Keratinocyte (primary cell): ENCODE results near the gene ARVCF. TPM values are rescaled to one million over a fixed set of nuclear protein-coding genes. Genes with fewer than 3 reads are reported as not detected.

Experiments
- DNase-seq: peaks from one replicate; pipeline ENCODE4 v3.0.0-alpha.2; 2011; ENCODE audit warnings: low read depth, missing footprints, low spot score
- FAIRE-seq: peaks from 2 replicates; lab custom pipeline; 2011; peaks lifted over from hg19 to GRCh38; lab: Jason Lieb, UNC
- H2AFZ ChIP-seq: 2 replicates; pipeline ENCODE4 v1.6.0; 2012; ENCODE audit warnings: low read length, control low read depth, inconsistent platforms; ENCODE audit not compliant: control insufficient read depth
- H3K27ac ChIP-seq: 2 replicates; pipeline ENCODE4 v1.5.1; 2011; ENCODE audit warnings: low read length; ENCODE audit not compliant: control insufficient read depth, insufficient read depth
- H3K27me3 ChIP-seq: 3 replicates; pipeline ENCODE4 v1.6.0; 2011; ENCODE audit warnings: low read length; ENCODE audit not compliant: control insufficient read depth, insufficient read depth; ENCODE audit errors: extremely low read depth
- H3K36me3 ChIP-seq, 2 experiments: 2 replicates in 1 of 2; 3 replicates in 1 of 2; pipeline ENCODE4 v1.5.1; 2011; ENCODE audit warnings: low read length in 2 of 2, mild to moderate bottlenecking in 1 of 2; ENCODE audit not compliant: control insufficient read depth in 2 of 2, insufficient read depth in 2 of 2; ENCODE audit errors: extremely low read depth in 1 of 2
- H3K4me1 ChIP-seq: 3 replicates; pipeline ENCODE4 v1.5.1; 2011; ENCODE audit warnings: low read length; ENCODE audit not compliant: control insufficient read depth, insufficient read depth; ENCODE audit errors: extremely low read depth
- H3K4me2 ChIP-seq: 3 replicates; pipeline ENCODE4 v1.6.0; 2011; ENCODE audit warnings: low read depth, low read length; ENCODE audit not compliant: control insufficient read depth, insufficient read depth; ENCODE audit errors: extremely low read depth
- H3K4me3 ChIP-seq, 3 experiments: fragments of 200-600 bp in 1 of 3; sonication (generic) in 1 of 3; 2 replicates in 2 of 3; 3 replicates in 1 of 3; pipeline ENCODE4 v1.5.1; 2011 to 2016; ENCODE audit warnings: low read length in 3 of 3, mild to moderate bottlenecking in 3 of 3, control low read depth in 2 of 3, inconsistent platforms in 1 of 3, low read depth in 1 of 3, mixed read lengths in 1 of 3, mixed run types in 1 of 3, moderate library complexity in 1 of 3; ENCODE audit not compliant: control insufficient read depth in 2 of 3, insufficient read depth in 2 of 3; ENCODE audit errors: extremely low read depth in 1 of 3
- H3K79me2 ChIP-seq: 2 replicates; pipeline ENCODE4 v1.6.0; 2012; ENCODE audit warnings: low read length; ENCODE audit not compliant: control insufficient read depth, insufficient read depth
- H3K9ac ChIP-seq: 3 replicates; pipeline ENCODE4 v1.6.0; 2011; ENCODE audit warnings: low read length; ENCODE audit not compliant: control insufficient read depth, insufficient read depth; ENCODE audit errors: extremely low read depth
- H3K9me1 ChIP-seq: 3 replicates; pipeline ENCODE4 v1.6.0; 2011; ENCODE audit warnings: low read length; ENCODE audit not compliant: control insufficient read depth, insufficient read depth; ENCODE audit errors: extremely low read depth
- H3K9me3 ChIP-seq: 2 replicates; pipeline ENCODE4 v1.5.1; 2012; ENCODE audit warnings: low read depth, low read length; ENCODE audit not compliant: control insufficient read depth
- H4K20me1 ChIP-seq: 3 replicates; pipeline ENCODE4 v1.6.0; 2011; ENCODE audit warnings: low read length; ENCODE audit not compliant: control insufficient read depth, insufficient read depth; ENCODE audit errors: extremely low read depth
- CTCF ChIP-seq, 3 experiments: IDR thresholded peaks in 1 of 3; conservative IDR thresholded peaks in 1 of 3; optimal IDR thresholded peaks in 1 of 3; 2 replicates in 2 of 3; 3 replicates in 1 of 3; pipeline versions ENCODE3 to v1.5.1; 2011; ENCODE audit warnings: low read length in 3 of 3, mild to moderate bottlenecking in 3 of 3, moderate library complexity in 2 of 3, control low read depth in 1 of 3, inconsistent platforms in 1 of 3; ENCODE audit not compliant: insufficient read depth in 2 of 3; ENCODE audit errors: extremely low read depth in 1 of 3
- EZH2 ChIP-seq: IDR thresholded peaks from one replicate; pipeline ENCODE4 v1.6.1; 2012; ENCODE audit warnings: inconsistent platforms, mild to moderate bottlenecking, low read length, moderate library complexity
- dilution Hi-C: fragments of 300-500 bp; cut with MboI; formaldehyde crosslinking; loops from one replicate; pipeline ENCODE4 v1.7.0; 2020; ENCODE audit warnings: low sequenced_read_pairs; ENCODE audit not compliant: extremely low pct_ligation_motif_present
- polyA plus RNA-seq, 5 experiments: library from polyadenylated mRNA; depleted of rRNA in 3 of 5; stranded (reverse) in 3 of 5; stranded (forward) in 1 of 5; unstranded in 1 of 5; fragments of >200 nt; gene quantifications; 1 replicate in 1 of 5; 2 replicates in 3 of 5; 3 replicates in 1 of 5; pipeline versions ENCODE4 v1.2.1 to v1.2.3, GENCODE V29; 2011 to 2012; ENCODE audit warnings: missing spikeins in 2 of 5, low read depth in 1 of 5, low replicate concordance in 1 of 5

ARVCF gene
- polyA plus RNA-seq, 1 donor (not counting 4 experiments of a cell fraction or from before 2014, with no cell fraction given) = 5.7 TPM

DNA sequence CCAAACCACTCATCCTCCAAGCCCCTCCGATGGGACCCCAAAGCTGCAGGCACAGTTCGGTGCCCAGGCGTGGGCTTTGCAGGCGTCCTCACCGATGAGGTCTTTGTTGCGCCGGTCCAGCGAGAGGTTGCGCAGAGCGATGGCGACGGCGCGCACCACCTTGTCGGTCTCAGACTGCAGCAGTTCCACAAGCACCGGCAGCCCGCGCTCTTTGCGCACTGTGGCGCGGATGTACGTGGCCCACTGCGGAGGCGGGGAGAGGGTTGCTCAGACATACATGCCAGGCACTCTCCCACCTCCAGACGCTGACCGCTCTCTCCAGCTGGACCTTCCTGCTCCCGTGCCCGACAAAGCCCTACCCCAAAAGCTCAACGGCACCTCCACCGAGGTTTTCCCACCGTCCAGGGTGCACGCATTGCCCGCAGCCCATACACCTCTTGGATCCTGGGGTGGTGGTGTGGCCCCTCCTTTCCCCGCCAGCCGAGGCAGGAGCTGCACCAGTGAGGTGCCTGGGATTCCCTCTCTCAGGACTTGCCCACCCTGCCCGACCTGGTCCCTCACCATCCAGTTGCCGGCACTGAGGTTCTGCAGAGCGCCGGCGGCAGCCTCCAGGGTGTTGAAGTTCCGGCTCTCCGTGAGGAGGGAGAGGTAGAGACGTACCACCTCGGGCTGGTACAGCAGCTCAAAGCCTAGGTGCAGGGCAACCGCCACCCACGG is 42.9 kb downstream of the ARVCF start:
- no peak overlapping the region for H3K4me2 ChIP-seq
- H4K20me1 ChIP-seq = peaks cover 5% of the 10 kb centered on the region
- peaks cover 3% of the 10 kb centered on the region for H3K9me1 ChIP-seq
- H3K9ac ChIP-seq = no peak overlapping the region
- dilution Hi-C loops = no loop called here
- H3K9me3 ChIP-seq = no peaks in the 10 kb centered on the region
- DNase-seq (no peak), FAIRE-seq (no peak)
- H2AFZ ChIP-seq = no peak overlapping the region
- no peak overlapping the region for H3K4me3 ChIP-seq
- peaks cover 6 to 13% of the 10 kb centered on the region in 2 experiments for H3K36me3 ChIP-seq
- no peaks in the 10 kb centered on the region for H3K79me2 ChIP-seq
- no peaks in the 10 kb centered on the region for H3K27me3 ChIP-seq
- H3K27ac ChIP-seq = no peak overlapping the region
- TF ChIP-seq EZH2 = no peak
- no peak for TF ChIP-seq CTCF (optimal IDR thresholded peaks at IDR 0.05 in 1 of 3, IDR thresholded peaks at IDR 0.05 in 1 of 3, conservative IDR thresholded peaks at IDR 0.05 in 1 of 3; ENCODE audit: extremely low read depth in 1 of 3, insufficient read depth in 2 of 3, low read length in 3 of 3)
- H3K4me1 ChIP-seq = peaks cover 18% of the 10 kb centered on the region

DNA sequence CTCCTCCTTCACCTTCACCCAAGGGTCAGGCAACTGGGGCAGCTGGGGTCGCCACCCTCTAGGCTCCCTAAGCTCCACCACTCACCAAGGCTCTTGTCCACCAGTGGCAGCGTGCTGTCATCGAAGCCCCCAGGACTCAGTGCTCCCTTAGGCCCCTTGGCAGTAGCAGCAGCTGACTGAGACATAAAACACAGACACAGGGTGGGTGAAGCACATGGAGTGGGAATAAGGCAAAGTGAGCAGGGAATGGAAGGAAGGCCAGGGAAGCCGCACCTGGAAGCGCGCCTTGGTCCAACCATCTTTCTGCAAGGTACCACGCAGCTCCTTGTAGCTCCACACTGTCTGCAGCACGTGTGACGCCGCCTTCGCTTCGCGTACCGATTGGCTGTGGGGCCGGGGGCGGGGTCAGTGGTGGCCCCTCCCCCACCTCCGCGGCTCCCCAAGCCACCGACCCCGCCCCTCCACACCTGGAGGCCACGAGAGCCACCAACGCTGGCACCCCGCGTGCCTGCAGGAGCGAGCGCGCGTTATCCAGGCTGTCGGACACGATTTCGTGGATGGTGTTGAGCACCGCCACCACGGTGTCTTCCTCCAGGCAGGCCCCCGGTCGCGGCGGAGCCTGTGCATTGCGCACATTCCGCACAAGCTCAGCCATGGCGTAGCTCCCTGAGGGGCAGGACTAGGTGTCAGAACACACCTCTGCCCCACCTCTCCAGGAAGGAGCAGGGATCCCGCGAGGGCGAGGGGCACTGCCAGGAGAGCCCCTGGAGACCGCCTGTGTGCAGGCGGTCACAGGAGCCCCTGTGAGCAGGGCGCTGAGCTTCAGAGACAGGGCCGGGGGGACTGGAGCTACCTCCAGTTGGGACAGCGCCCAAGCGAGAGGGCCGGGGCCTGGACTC is 43.7 kb downstream of the ARVCF start:
- Histone ChIP-seq H3K4me3 (no peak overlapping the region), H3K9ac (no peak overlapping the region), H3K9me3 (no peaks in the 10 kb centered on the region), H3K9me1 (peaks cover 3% of the 10 kb centered on the region), H3K27ac (no peak overlapping the region), H3K36me3 (peaks cover 6 to 19% of the 10 kb centered on the region in 2 experiments), H3K4me2 (no peak overlapping the region), H4K20me1 (peaks cover 5% of the 10 kb centered on the region), H3K79me2 (no peaks in the 10 kb centered on the region), H3K4me1 (peaks cover 18% of the 10 kb centered on the region), H3K27me3 (no peaks in the 10 kb centered on the region), H2AFZ (no peak overlapping the region)
- no peak for TF ChIP-seq CTCF (optimal IDR thresholded peaks at IDR 0.05 in 1 of 3, IDR thresholded peaks at IDR 0.05 in 1 of 3, conservative IDR thresholded peaks at IDR 0.05 in 1 of 3; ENCODE audit: extremely low read depth in 1 of 3, insufficient read depth in 2 of 3, low read length in 3 of 3)
- TF ChIP-seq EZH2 = no peak
- no peak for FAIRE-seq
- dilution Hi-C loops = no loop called here
- DNase-seq = no peak
